Ovary (tissue), 9 donors: ENCODE results near the gene CEACAM5. TPM values are rescaled to one million over a fixed set of nuclear protein-coding genes. Genes with fewer than 3 reads are reported as not detected.

ENCODE experiments used
- DNase-seq, 5 donors: peaks; one replicate each; pipeline ENCODE4 v3.0.0-alpha.2; 2019 to 2020
- H3K27ac ChIP-seq, 2 donors: fragments of 200-600 bp; one replicate each; pipeline versions ENCODE4 v1.5.1 to v1.8.0; 2019 to 2022
- H3K27me3 ChIP-seq: fragments of 200-600 bp; one replicate; pipeline ENCODE4 v1.8.0; 2022
- H3K36me3 ChIP-seq: fragments of 200-600 bp; sonication (generic); one replicate; pipeline ENCODE4 v1.5.1; 2019
- H3K4me1 ChIP-seq: one replicate; pipeline ENCODE4 v1.8.1; 2013; ENCODE audit warnings: mild to moderate bottlenecking, moderate library complexity; ENCODE audit not compliant: insufficient read depth
- H3K4me3 ChIP-seq: fragments of 200-600 bp; sonication (generic); one replicate; pipeline ENCODE4 v1.5.1; 2017
- H3K9me3 ChIP-seq, 2 donors: fragments of 200-600 bp in 1 of 2; sonication (generic) in 1 of 2; one replicate each; pipeline versions ENCODE4 v1.5.1 to v1.8.1; 2013 to 2019; ENCODE audit warnings: mild to moderate bottlenecking in 1 of 2, moderate library complexity in 1 of 2
- EP300 ChIP-seq: sonication (generic); formaldehyde crosslinking; IDR thresholded peaks from one replicate; pipeline ENCODE4 v1.6.1; 2017; ENCODE audit warnings: antibody characterized with exemption
- POLR2A ChIP-seq: fragments of 450-650 bp; IDR thresholded peaks from one replicate; pipeline ENCODE4 v1.6.1; 2017; ENCODE audit warnings: antibody characterized with exemption, mild to moderate bottlenecking, moderate library complexity
- WGBS, 3 donors: extraction: QIAGEN DNeasy Blood & Tissue Kit in 1 of 3; methylation state at CpG; one replicate each; pipeline versions ENCODE4 v1.1.5 to v1.1.7; 2013 to 2017; 5-methylcytosine and 5-hydroxymethylcytosine counted together
- intact Hi-C, 4 donors: fragments of 100-400 bp; cut with DNase I; formaldehyde crosslinking; loops; one replicate each; pipeline versions ENCODE4 v1.11.0 to v1.15.1; 2022 to 2023
- polyA plus RNA-seq, 2 donors: library from polyadenylated mRNA; stranded (reverse); fragments of 200-250 nt in 1 of 2; fragments of 350-450 nt in 1 of 2; fragmentation: Illumina TruSeq in 1 of 2; extraction: RNeasy Lipid Tissue Mini Kit (QIAGEN cat#74804) in 1 of 2; gene quantifications; one replicate each; pipeline ENCODE4 v1.2.3, GENCODE V29; 2013 to 2014
- total RNA-seq, 7 donors: library from RNA; depleted of rRNA in 2 of 7; stranded (reverse); fragments of >200 nt in 2 of 7; fragmentation: NEBNext Ultra II Directional in 3 of 7; extraction: Animal tissue kit (Norgen Biotek cat#: 25700) in 3 of 7; gene quantifications; one replicate each; pipeline versions ENCODE4 v1.1.0 to v1.2.4, GENCODE V29; 2016 to 2023
- TF ChIP-seq, protein P1 (sequence below), 3 donors: fragments of 450-650 bp in 2 of 3; fragments of 200-600 bp in 1 of 3; IDR thresholded peaks; one replicate each; pipeline versions ENCODE4 v1.5.1 to v1.8.0; 2016 to 2022; ENCODE audit warnings: antibody characterized with exemption in 3 of 3, mild to moderate bottlenecking in 1 of 3
- donor health status: DM: no; HTN: no; CAD: no; lungs with moderate emphysema.
- donor health status: DM: no; HTN: no; CAD: no.
- donor health status: Bipolar disorder and iron deficiency.
- donor health status: DM: yes; HTN: yes; CAD: no.
- donor health status: DM: no; HTN: no; CAD: no.
- donor health status: DM: yes; HTN: yes; CAD: no.

The CEACAM5 gene
- total and polyA plus RNA-seq, 9 donors: 0.27 to 1.5 (median 1.3) TPM; not detected in 6

DNA sequence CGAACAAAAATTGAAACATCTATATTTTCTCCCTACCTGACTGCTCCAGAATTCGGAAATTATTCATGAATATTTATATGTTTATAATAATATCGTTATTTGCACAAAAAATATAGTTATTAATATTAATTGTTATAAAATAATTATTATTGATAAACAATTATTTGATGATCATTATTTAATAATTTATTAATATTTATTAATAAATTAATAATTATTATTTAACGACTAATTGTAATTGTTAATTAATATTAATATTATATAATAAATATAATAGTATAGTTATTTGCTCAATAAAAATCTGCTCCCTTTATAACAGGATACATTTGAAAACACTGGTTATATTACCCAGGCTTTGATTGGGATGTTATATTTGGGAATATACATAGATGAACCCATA is 61.2 kb downstream of the CEACAM5 start:
- H3K27ac ChIP-seq: no peak overlapping the region
- TF ChIP-seq POLR2A (no peak), EP300 (no peak)
- TF ChIP-seq, protein P1, sequence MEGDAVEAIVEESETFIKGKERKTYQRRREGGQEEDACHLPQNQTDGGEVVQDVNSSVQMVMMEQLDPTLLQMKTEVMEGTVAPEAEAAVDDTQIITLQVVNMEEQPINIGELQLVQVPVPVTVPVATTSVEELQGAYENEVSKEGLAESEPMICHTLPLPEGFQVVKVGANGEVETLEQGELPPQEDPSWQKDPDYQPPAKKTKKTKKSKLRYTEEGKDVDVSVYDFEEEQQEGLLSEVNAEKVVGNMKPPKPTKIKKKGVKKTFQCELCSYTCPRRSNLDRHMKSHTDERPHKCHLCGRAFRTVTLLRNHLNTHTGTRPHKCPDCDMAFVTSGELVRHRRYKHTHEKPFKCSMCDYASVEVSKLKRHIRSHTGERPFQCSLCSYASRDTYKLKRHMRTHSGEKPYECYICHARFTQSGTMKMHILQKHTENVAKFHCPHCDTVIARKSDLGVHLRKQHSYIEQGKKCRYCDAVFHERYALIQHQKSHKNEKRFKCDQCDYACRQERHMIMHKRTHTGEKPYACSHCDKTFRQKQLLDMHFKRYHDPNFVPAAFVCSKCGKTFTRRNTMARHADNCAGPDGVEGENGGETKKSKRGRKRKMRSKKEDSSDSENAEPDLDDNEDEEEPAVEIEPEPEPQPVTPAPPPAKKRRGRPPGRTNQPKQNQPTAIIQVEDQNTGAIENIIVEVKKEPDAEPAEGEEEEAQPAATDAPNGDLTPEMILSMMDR (IDR thresholded peaks at IDR 0.05): no peak
- no peak overlapping the region for H3K4me3 ChIP-seq
- H3K27me3 ChIP-seq: no peaks in the 10 kb centered on the region
- intact Hi-C loops: no loop called here
- H3K9me3 ChIP-seq: no peaks in the 10 kb centered on the region
- H3K36me3 ChIP-seq: no peaks in the 10 kb centered on the region
- DNase-seq: no peak
- H3K4me1 ChIP-seq: no peaks in the 10 kb centered on the region
- WGBS, 3 donors: 91 to 96% (median 95%) methylated on average over 4 of the region's 4 CpGs

DNA sequence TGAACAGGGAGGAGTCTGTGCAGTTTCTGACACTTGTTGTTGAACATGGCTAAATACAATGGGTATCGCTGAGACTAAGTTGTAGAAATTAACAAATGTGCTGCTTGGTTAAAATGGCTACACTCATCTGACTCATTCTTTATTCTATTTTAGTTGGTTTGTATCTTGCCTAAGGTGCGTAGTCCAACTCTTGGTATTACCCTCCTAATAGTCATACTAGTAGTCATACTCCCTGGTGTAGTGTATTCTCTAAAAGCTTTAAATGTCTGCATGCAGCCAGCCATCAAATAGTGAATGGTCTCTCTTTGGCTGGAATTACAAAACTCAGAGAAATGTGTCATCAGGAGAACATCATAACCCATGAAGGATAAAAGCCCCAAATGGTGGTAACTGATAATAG is 63.0 kb downstream of the CEACAM5 start:
- 82 to 93% (median 83%) methylated on average over 2 of the region's 2 CpGs for WGBS, 3 donors
- DNase-seq: no peak
- H3K27ac ChIP-seq: no peak overlapping the region
- no peak for TF ChIP-seq POLR2A
- no peaks in the 10 kb centered on the region for H3K4me1 ChIP-seq
- intact Hi-C loops: no loop called here
- H3K4me3 ChIP-seq: no peak overlapping the region
- H3K36me3 ChIP-seq: no peaks in the 10 kb centered on the region
- no peaks in the 10 kb centered on the region for H3K27me3 ChIP-seq
- no peaks in the 10 kb centered on the region for H3K9me3 ChIP-seq

DNA sequence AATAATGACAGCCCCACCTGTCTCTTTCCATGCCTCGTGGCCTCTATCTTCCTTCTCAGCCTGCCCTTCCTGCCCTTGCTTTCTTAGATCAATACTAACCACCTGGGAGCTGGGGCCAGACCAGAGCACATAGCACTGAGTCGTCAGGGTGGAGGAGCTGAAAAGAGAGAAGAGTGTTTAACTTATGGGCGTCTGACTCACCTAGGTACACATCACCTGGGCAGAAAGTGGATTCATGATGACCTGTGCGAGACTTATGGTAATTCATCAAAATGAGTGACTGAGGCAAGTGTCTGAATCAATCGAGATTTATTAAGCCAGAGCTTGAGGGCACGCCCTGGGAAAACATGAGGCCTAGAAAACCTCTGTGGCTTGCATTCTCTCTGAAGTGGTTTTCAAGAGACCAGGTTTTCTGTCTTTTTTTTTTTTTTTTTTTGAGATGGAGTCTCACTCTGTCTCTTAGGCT is 66.1 kb downstream of the CEACAM5 start:
- intact Hi-C loops: no loop called here
- H3K4me3 ChIP-seq: no peak overlapping the region
- no peaks in the 10 kb centered on the region for H3K9me3 ChIP-seq
- TF ChIP-seq, protein P1 (IDR thresholded peaks at IDR 0.05): no peak
- TF ChIP-seq EP300 (no peak), POLR2A (no peak)
- H3K27ac ChIP-seq: no peak overlapping the region
- no peaks in the 10 kb centered on the region for H3K27me3 ChIP-seq
- WGBS, 3 donors: 49 to 61% (median 50%) methylated on average over 6 of the region's 6 CpGs
- no peaks in the 10 kb centered on the region for H3K36me3 ChIP-seq
- no peaks in the 10 kb centered on the region for H3K4me1 ChIP-seq
- no peak for DNase-seq

DNA sequence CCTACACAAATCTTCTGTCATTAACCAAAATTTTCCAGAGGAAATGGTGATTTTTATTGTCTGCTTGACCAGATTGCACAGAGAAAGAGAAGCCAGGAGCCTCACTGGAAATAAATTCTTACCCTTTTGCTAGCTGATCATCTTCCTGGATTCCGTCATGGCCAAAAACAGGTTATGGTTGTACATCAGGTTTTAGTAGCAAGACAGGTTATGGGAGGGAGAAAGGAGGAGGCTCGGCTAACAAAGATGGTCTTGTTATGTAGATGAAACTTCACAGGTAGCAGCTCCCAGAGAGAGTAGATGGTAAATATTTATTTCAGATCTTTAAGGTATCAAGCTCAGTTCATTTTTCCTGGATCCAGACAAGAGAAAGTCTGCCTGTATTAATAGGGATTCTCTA is 68.3 kb downstream of the CEACAM5 start:
- DNase-seq: no peak
- no peaks in the 10 kb centered on the region for H3K36me3 ChIP-seq
- intact Hi-C loops: no loop called here
- TF ChIP-seq EP300: no peak
- TF ChIP-seq POLR2A: no peak
- TF ChIP-seq, protein P1 (IDR thresholded peaks at IDR 0.05): no peak
- H3K9me3 ChIP-seq: no peaks in the 10 kb centered on the region
- H3K4me3 ChIP-seq: no peak overlapping the region
- WGBS, 3 donors: 61 to 80% (median 67%) methylated on average over 2 of the region's 2 CpGs
- H3K27me3 ChIP-seq: no peaks in the 10 kb centered on the region
- no peak overlapping the region for H3K27ac ChIP-seq
- no peaks in the 10 kb centered on the region for H3K4me1 ChIP-seq

Other genes with a start within 250 kb of the CEACAM5 start
- gene CEACAM21, start 132.5 kb upstream of the CEACAM5 start, total RNA-seq: 1 to 10 TPM in 3 of 7 donors, under 1 TPM in 2, not detected in 2; 0.25 to 1.8 (median 1.1) TPM
- 10 to 100 TPM in 1 of 2 donors, 1 to 10 TPM in 1; 3.0 to 11.4 TPM for gene CEACAM21, start 132.5 kb upstream of the CEACAM5 start, polyA plus RNA-seq
- gene CEACAM4, start 81.6 kb upstream of the CEACAM5 start, total RNA-seq: under 1 TPM in 3 of 7 donors, not detected in 4; 0.18 to 0.74 (median 0.40) TPM
- gene CEACAM4, start 81.6 kb upstream of the CEACAM5 start, polyA plus RNA-seq: under 1 TPM; 0.27 to 0.32 TPM
- under 1 TPM in 2 of 7 donors, not detected in 5; 0.08 to 0.55 TPM for gene CEACAM7, start 20.4 kb upstream of the CEACAM5 start, total RNA-seq
- gene CEACAM7, start 20.4 kb upstream of the CEACAM5 start, polyA plus RNA-seq: not detected
- under 1 TPM in 4 of 7 donors, not detected in 3; 0.10 to 0.84 (median 0.29) TPM for gene CEACAM6, start 46.9 kb downstream of the CEACAM5 start, total RNA-seq
- under 1 TPM in 1 of 2 donors, not detected in 1; 0.07 TPM for gene CEACAM6, start 46.9 kb downstream of the CEACAM5 start, polyA plus RNA-seq
- not detected for gene CEACAM3, start 88.0 kb downstream of the CEACAM5 start, total RNA-seq
- gene CEACAM3, start 88.0 kb downstream of the CEACAM5 start, polyA plus RNA-seq: under 1 TPM in 1 of 2 donors, not detected in 1; 0.62 TPM
- not detected for gene LYPD4, start 136.1 kb downstream of the CEACAM5 start, total RNA-seq
- gene LYPD4, start 136.1 kb downstream of the CEACAM5 start, polyA plus RNA-seq: not detected
- not detected for gene DMRTC2, start 136.4 kb downstream of the CEACAM5 start, total RNA-seq
- under 1 TPM in 1 of 2 donors, not detected in 1; 0.07 TPM for gene DMRTC2, start 136.4 kb downstream of the CEACAM5 start, polyA plus RNA-seq
- gene RPS19, start 151.6 kb downstream of the CEACAM5 start, total RNA-seq: 1,000 to 10,000 TPM; 2,441 to 3,427 (median 2,873) TPM
- gene RPS19, start 151.6 kb downstream of the CEACAM5 start, polyA plus RNA-seq: 1,000 to 10,000 TPM; 1,030 to 3,960 TPM
- 1 to 10 TPM in 3 of 7 donors, under 1 TPM in 3, not detected in 1; 0.25 to 1.4 (median 0.83) TPM for gene CD79A, start 168.7 kb downstream of the CEACAM5 start, total RNA-seq
- gene CD79A, start 168.7 kb downstream of the CEACAM5 start, polyA plus RNA-seq: under 1 TPM; 0.41 to 0.68 TPM
- 10 to 100 TPM; 35.6 to 97.5 (median 70.6) TPM for gene ARHGEF1, start 174.6 kb downstream of the CEACAM5 start, total RNA-seq
- gene ARHGEF1, start 174.6 kb downstream of the CEACAM5 start, polyA plus RNA-seq: 10 to 100 TPM in 1 of 2 donors, 1 to 10 TPM in 1; 7.9 to 56.2 TPM
- 1 to 10 TPM in 1 of 7 donors, under 1 TPM in 6; 0.11 to 1.3 (median 0.50) TPM for gene ERFL, start 219.8 kb downstream of the CEACAM5 start, total RNA-seq
- under 1 TPM in 1 of 2 donors, not detected in 1; 0.24 TPM for gene ERFL, start 219.8 kb downstream of the CEACAM5 start, polyA plus RNA-seq